GM19397 (cell line): ENCODE data around the gene POM121L12.

ENCODE experiments used
- ATAC-seq: cut with Tn5 transposase; IDR thresholded peaks from one replicate; pipeline ENCODE4 v1.9.1; 2021; ENCODE audit warnings: mild to moderate bottlenecking, moderate library complexity; ENCODE audit not compliant: unreplicated experiment

POM121L12 gene

GRCh38 chr7:53035499-53036412, at the start of gene POM121L12:
POM121L12 (plus strand) TSS chr7:53035633; CDS start chr7:53035672, 39 bp downstream.
- no peak for ATAC-seq

DNA sequence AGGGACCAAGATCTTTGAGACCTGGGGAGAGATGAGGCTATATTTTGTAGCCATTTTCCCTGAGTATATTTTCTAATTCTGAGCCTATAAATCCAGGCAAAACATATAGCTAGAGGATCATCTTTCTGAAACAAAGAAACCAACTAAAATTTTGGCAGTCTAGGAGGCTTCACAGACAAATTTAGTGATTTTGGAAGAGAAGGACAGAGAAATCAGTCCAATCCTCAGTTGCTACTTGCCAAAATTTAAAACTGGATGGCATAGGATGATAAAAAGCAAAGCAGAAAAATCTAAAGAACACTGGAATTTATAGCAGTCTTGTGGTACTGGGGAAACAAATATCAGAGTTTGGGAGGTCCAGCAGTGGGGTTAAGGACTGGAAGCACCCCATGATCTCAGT, 43.4 kb upstream of the POM121L12 start:
- no peak for ATAC-seq

GRCh38 chr7:52992479-52993162, 42.8 kb upstream of the POM121L12 start:
- no peak for ATAC-seq

DNA sequence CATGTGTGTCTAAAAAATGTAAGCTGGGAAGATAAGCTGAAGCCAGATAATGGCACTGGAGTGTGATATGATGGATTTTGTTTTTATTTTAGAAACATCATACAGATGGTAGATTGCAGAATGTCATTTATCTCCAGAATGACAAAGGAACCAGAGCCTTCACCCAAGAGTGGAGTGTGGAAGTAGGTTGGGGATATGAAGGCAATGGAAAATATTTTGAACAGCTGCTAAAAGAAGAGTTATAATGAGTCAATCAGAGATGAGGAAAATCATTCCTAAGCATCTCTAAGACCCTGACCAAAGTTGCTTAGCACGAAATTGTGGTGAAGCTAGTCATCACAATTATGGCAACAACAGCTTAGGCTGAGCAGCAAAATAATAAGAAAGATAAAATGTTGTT, 39.8 kb upstream of the POM121L12 start:
- no peak for ATAC-seq

DNA sequence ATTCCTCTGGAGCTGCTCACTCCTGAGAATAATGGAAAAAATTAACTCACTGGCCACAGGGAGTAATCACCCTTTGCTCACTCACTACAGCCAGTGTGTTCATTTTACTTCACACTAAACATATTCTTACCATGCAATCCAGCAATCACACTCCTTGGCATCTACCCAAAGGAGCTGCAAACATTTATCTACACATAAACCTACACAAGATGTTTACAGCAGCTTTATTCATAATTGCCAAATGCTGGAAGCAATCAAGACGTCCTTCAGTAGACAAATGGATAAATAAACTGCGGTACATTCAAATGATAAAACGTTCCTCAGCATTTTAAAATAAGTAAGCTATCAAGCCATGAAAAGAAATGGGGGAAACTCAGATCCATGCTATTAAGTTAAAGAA, 34.2 kb upstream of the POM121L12 start:
- no peak for ATAC-seq

GRCh38 chr7:53002389-53002788, 33.0 kb upstream of the POM121L12 start:
- ATAC-seq: no peak

DNA sequence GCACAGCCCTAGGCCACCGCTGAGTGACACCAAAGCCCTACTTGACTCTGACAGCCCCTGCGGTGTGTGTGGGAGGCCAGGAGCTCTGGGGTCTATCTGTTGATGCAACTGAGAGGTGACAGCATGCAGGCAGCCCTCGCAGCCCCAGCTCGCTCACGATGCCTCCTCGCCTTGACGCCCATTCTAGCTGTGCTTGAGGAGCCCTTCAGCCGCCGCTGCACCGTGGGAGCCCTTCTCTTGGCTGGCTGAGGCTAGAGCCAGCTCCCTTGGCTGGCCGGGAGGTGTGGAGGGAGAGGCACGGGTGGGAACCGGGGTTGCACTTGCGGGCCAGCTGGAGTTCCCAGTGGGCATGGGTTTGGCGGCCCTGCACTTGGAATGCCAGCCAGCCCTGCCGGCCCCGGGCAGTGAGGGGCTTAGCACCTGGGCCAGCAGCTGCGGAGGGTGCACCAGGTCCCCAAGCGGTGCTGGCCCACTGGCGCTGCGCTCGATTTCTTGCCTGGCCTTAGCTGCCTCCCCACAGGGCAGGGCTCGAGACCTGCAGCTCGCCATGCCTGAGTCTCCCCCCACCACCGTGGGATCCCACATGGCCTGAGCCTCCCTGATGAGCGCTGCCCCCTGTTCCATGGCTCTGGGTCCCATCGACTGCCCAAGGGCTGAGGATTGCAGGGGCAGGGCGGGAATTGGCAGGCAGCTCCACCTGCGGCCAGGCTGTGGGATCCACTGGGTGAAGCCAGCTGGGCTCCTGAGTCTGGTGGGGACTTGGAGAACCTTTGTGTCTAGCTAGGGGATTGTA, 31.6 kb upstream of the POM121L12 start:
- no peak for ATAC-seq

GRCh38 chr7:53013925-53014324, 21.5 kb upstream of the POM121L12 start:
- no peak for ATAC-seq

DNA sequence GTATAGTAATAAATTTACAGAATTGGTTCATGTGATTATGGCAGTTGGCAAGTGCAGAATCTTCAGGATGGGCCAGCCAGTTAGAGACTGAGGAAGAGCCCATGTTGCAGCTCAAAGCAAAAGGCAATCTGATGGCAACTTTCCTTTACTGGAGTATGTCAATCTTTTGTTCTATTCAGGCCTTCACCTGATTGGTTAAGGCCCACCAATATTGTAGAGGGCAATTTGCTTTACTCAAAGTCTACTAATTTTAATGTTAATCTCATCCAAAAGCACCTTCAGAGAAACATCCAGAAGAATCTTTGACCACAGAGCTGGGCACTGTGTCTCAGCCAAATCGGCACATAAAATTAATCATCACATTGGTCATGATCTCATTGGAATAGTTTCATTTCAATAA, 20.0 kb upstream of the POM121L12 start:
- ATAC-seq: no peak

- ATAC-seq: no peak
Observed at GRCh38 chr7:53022893-53023292, 12.5 kb upstream of the POM121L12 start.

- no peak for ATAC-seq
Observed at GRCh38 chr7:53048638-53049037, 13.2 kb downstream of the POM121L12 start.

DNA sequence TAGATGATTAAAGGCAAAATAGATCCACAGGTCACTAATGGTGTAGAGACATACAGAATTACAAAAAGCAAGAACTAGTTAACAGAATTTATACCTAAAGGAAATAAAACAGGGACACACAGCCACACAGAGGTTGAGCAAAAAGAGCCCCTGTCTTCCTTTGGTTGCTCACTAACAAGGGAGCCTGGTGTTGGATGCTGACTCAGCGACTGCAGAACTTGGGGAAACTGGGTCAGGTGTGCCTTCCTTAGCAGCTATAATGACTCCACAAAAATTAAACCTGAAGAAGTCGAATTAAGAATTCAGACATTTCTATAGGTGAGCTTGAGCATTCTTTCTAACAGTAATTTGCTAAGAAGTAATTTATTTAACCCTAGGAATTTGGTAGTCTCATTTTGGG, 15.0 kb downstream of the POM121L12 start:
- ATAC-seq: no peak

DNA sequence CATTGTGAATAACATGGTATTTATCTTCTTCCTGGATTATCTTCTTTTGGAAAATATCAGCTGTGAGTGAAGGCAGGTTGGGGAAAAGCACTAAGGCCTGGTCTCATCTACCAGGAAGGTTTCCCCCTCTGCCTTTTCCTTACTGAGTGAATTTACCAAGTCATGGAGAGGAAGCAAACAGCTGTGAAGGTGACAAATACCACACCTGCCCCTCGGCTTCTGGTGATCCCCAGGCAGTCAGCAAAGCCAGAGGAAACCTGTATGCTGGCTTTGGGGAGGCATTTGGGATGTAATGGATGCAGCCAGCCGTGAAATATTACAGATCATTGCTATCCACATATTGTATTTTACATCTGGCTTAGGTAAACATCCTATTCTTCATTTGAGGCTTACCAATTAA, 24.2 kb downstream of the POM121L12 start:
- no peak for ATAC-seq

GRCh38 chr7:53060066-53060465, 24.6 kb downstream of the POM121L12 start:
- ATAC-seq: no peak

GRCh38 chr7:53062796-53063195, 27.4 kb downstream of the POM121L12 start:
- no peak for ATAC-seq

- no peak for ATAC-seq
Observed at GRCh38 chr7:53068673-53069072, 33.2 kb downstream of the POM121L12 start.

DNA sequence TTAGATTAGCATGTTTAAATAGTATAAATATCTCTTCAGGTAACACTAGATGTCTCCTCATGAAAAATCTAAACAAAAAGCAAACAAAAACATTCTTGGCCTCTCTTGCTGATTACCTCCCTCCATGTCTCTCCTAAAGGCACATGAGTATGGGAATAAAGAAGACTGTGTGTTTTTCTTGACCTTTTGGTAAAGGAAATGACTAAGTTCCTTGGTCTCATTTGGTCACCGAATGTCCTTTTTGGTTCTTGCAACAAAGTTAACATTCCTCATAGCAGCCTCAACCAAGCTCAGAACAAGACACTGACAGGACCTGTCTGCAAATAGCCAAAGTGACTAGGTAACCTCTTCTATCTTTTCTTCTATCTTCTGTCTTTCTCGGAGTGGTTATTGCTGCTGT, 35.5 kb downstream of the POM121L12 start:
- ATAC-seq: no peak
